GM12878 (cell line): ENCODE data around the gene CDC37L1. TPM values are rescaled to one million over a fixed set of nuclear protein-coding genes. Genes with fewer than 3 reads are reported as not detected.

ENCODE experiments used
- polyA plus RNA-seq, 11 experiments: library from polyadenylated mRNA; depleted of rRNA in 4 of 11; unstranded in 6 of 11; stranded (reverse) in 5 of 11; fragments of >200 nt; fragmentation: Nextera tagmentation in 4 of 11; fragmentation: Illumina TruSeq in 1 of 11; extraction: Ambion mirVana in 4 of 11; extraction: Trizol in 1 of 11; gene quantifications; 1 replicate in 1 of 11; 2 replicates in 10 of 11; pipeline versions ENCODE4 v1.2.1 to v1.2.3, GENCODE V29; 2011 to 2016; ENCODE audit warnings: inconsistent platforms in 2 of 11, missing spikeins in 2 of 11, low read depth in 1 of 11
- total RNA-seq, 4 experiments: library from RNA; depleted of rRNA in 3 of 4; stranded (reverse); fragments of >200 nt in 3 of 4; fragmentation: Illumina TruSeq in 1 of 4; extraction: Trizol in 1 of 4; gene quantifications; 2 replicates each; pipeline versions ENCODE4 v1.2.1 to v1.2.3, GENCODE V29; 2013 to 2021

The CDC37L1 gene
- total and polyA plus RNA-seq, 10 of the 15 experiments (the other 5 are each of a cell fraction or from before 2014, with no cell fraction given): 2.2 to 16.6 (median 8.2) TPM

Other genes with a start within 250 kb of the CDC37L1 start
- gene SLC1A1, start 189.1 kb upstream of the CDC37L1 start, total RNA-seq (2014; rRNA removed): 24.9 and 27.6 TPM in 2 replicates
- 20.6 and 21.6 TPM in 2 replicates for gene SLC1A1, start 189.1 kb upstream of the CDC37L1 start, total RNA-seq (2014; rRNA removed; fragmentation: Illumina TruSeq; extraction: Trizol)
- 19.1 and 19.4 TPM in 2 replicates for gene SLC1A1, start 189.1 kb upstream of the CDC37L1 start, total RNA-seq (2021)
- gene SLC1A1, start 189.1 kb upstream of the CDC37L1 start, polyA plus RNA-seq (2011; rRNA removed): 4.2 and 5.4 TPM in 2 replicates
- 23.8 and 30.9 TPM in 2 replicates for gene SLC1A1, start 189.1 kb upstream of the CDC37L1 start, polyA plus RNA-seq (2014; fragmentation: Illumina TruSeq; extraction: Trizol)
- gene SLC1A1, start 189.1 kb upstream of the CDC37L1 start, polyA plus RNA-seq (2014; fragmentation: Nextera tagmentation; extraction: Ambion mirVana): 1 to 10 TPM; 7.3 to 8.7 TPM
- 16.0 and 18.8 TPM in 2 replicates for gene SLC1A1, start 189.1 kb upstream of the CDC37L1 start, polyA plus RNA-seq (2014; rRNA removed)
- gene SLC1A1, start 189.1 kb upstream of the CDC37L1 start, polyA plus RNA-seq (2016; fragmentation: Nextera tagmentation; extraction: Ambion mirVana): 10 to 100 TPM; 17.8 to 17.9 TPM
- 6.0 and 6.5 TPM in 2 replicates for gene PLPP6, start 17.3 kb upstream of the CDC37L1 start, total RNA-seq (2014; rRNA removed)
- 5.2 and 5.7 TPM in 2 replicates for gene PLPP6, start 17.3 kb upstream of the CDC37L1 start, total RNA-seq (2014; rRNA removed; fragmentation: Illumina TruSeq; extraction: Trizol)
- 7.1 and 8.0 TPM in 2 replicates for gene PLPP6, start 17.3 kb upstream of the CDC37L1 start, total RNA-seq (2021)
- gene PLPP6, start 17.3 kb upstream of the CDC37L1 start, polyA plus RNA-seq (2011; rRNA removed): 5.0 and 5.7 TPM in 2 replicates
- gene PLPP6, start 17.3 kb upstream of the CDC37L1 start, polyA plus RNA-seq (2014; fragmentation: Illumina TruSeq; extraction: Trizol): 7.9 and 9.6 TPM in 2 replicates
- gene PLPP6, start 17.3 kb upstream of the CDC37L1 start, polyA plus RNA-seq (2014; fragmentation: Nextera tagmentation; extraction: Ambion mirVana): 1 to 10 TPM; 1.6 to 3.5 TPM
- gene PLPP6, start 17.3 kb upstream of the CDC37L1 start, polyA plus RNA-seq (2014; rRNA removed): 7.2 and 7.7 TPM in 2 replicates
- 10 to 100 TPM; 10.1 to 11.3 TPM for gene PLPP6, start 17.3 kb upstream of the CDC37L1 start, polyA plus RNA-seq (2016; fragmentation: Nextera tagmentation; extraction: Ambion mirVana)
- 1.2 and 1.6 TPM in 2 replicates for gene SPATA6L, start 13.1 kb upstream of the CDC37L1 start, total RNA-seq (2014; rRNA removed)
- 0.89 and 1.1 TPM in 2 replicates for gene SPATA6L, start 13.1 kb upstream of the CDC37L1 start, total RNA-seq (2014; rRNA removed; fragmentation: Illumina TruSeq; extraction: Trizol)
- 1.6 and 2.1 TPM in 2 replicates for gene SPATA6L, start 13.1 kb upstream of the CDC37L1 start, total RNA-seq (2021)
- 0.37 and 0.42 TPM in 2 replicates for gene SPATA6L, start 13.1 kb upstream of the CDC37L1 start, polyA plus RNA-seq (2011; rRNA removed)
- 0.48 and 0.68 TPM in 2 replicates for gene SPATA6L, start 13.1 kb upstream of the CDC37L1 start, polyA plus RNA-seq (2014; fragmentation: Illumina TruSeq; extraction: Trizol)
- gene SPATA6L, start 13.1 kb upstream of the CDC37L1 start, polyA plus RNA-seq (2014; fragmentation: Nextera tagmentation; extraction: Ambion mirVana): 1 to 10 TPM in 1 of 2 experiments, under 1 TPM in 1; 0.88 to 1.3 TPM
- gene SPATA6L, start 13.1 kb upstream of the CDC37L1 start, polyA plus RNA-seq (2014; rRNA removed): 0.94 and 2.0 TPM in 2 replicates
- 1 to 10 TPM in 1 of 2 experiments, under 1 TPM in 1; 0.42 to 1.4 TPM for gene SPATA6L, start 13.1 kb upstream of the CDC37L1 start, polyA plus RNA-seq (2016; fragmentation: Nextera tagmentation; extraction: Ambion mirVana)
- gene AK3, start 61.6 kb downstream of the CDC37L1 start, total RNA-seq (2014; rRNA removed): 71.8 and 86.6 TPM in 2 replicates
- 34.7 and 38.2 TPM in 2 replicates for gene AK3, start 61.6 kb downstream of the CDC37L1 start, total RNA-seq (2014; rRNA removed; fragmentation: Illumina TruSeq; extraction: Trizol)
- 32.4 and 35.6 TPM in 2 replicates for gene AK3, start 61.6 kb downstream of the CDC37L1 start, total RNA-seq (2021)
- gene AK3, start 61.6 kb downstream of the CDC37L1 start, polyA plus RNA-seq (2011; rRNA removed): 44.5 and 69.0 TPM in 2 replicates
- gene AK3, start 61.6 kb downstream of the CDC37L1 start, polyA plus RNA-seq (2014; fragmentation: Illumina TruSeq; extraction: Trizol): 44.2 and 60.1 TPM in 2 replicates
- gene AK3, start 61.6 kb downstream of the CDC37L1 start, polyA plus RNA-seq (2014; fragmentation: Nextera tagmentation; extraction: Ambion mirVana): 10 to 100 TPM; 14.2 to 26.2 TPM
- gene AK3, start 61.6 kb downstream of the CDC37L1 start, polyA plus RNA-seq (2014; rRNA removed): 43.6 and 54.8 TPM in 2 replicates
- gene AK3, start 61.6 kb downstream of the CDC37L1 start, polyA plus RNA-seq (2016; fragmentation: Nextera tagmentation; extraction: Ambion mirVana): 10 to 100 TPM; 50.6 to 52.5 TPM
- 42.0 and 44.3 TPM in 2 replicates for gene RCL1, start 113.4 kb downstream of the CDC37L1 start, total RNA-seq (2014; rRNA removed)
- 28.1 and 28.7 TPM in 2 replicates for gene RCL1, start 113.4 kb downstream of the CDC37L1 start, total RNA-seq (2014; rRNA removed; fragmentation: Illumina TruSeq; extraction: Trizol)
- 32.3 and 33.2 TPM in 2 replicates for gene RCL1, start 113.4 kb downstream of the CDC37L1 start, total RNA-seq (2021)
- 14.1 and 21.1 TPM in 2 replicates for gene RCL1, start 113.4 kb downstream of the CDC37L1 start, polyA plus RNA-seq (2011; rRNA removed)
- 38.0 and 45.2 TPM in 2 replicates for gene RCL1, start 113.4 kb downstream of the CDC37L1 start, polyA plus RNA-seq (2014; fragmentation: Illumina TruSeq; extraction: Trizol)
- 10 to 100 TPM; 21.1 to 28.6 TPM for gene RCL1, start 113.4 kb downstream of the CDC37L1 start, polyA plus RNA-seq (2014; fragmentation: Nextera tagmentation; extraction: Ambion mirVana)
- gene RCL1, start 113.4 kb downstream of the CDC37L1 start, polyA plus RNA-seq (2014; rRNA removed): 27.5 and 29.8 TPM in 2 replicates
- gene RCL1, start 113.4 kb downstream of the CDC37L1 start, polyA plus RNA-seq (2016; fragmentation: Nextera tagmentation; extraction: Ambion mirVana): 10 to 100 TPM; 43.4 to 46.8 TPM